Astrocyte (in vitro differentiated cells and primary cell): ENCODE data around the gene PIGR.

Source experiments
- EZH2 ChIP-seq: IDR thresholded peaks from 2 replicates; pipeline ENCODE4 v1.6.1; 2012; ENCODE audit warnings: mild to moderate bottlenecking, low read length, inconsistent platforms; ENCODE audit not compliant: insufficient read depth
- TF ChIP-seq, protein P1 (sequence below): IDR thresholded peaks from 2 replicates; pipeline ENCODE4 v1.5.1; 2011; ENCODE audit warnings: low read depth, mild to moderate bottlenecking, inconsistent platforms, low read length, moderate library complexity; ENCODE audit not compliant: insufficient read depth

DNA sequence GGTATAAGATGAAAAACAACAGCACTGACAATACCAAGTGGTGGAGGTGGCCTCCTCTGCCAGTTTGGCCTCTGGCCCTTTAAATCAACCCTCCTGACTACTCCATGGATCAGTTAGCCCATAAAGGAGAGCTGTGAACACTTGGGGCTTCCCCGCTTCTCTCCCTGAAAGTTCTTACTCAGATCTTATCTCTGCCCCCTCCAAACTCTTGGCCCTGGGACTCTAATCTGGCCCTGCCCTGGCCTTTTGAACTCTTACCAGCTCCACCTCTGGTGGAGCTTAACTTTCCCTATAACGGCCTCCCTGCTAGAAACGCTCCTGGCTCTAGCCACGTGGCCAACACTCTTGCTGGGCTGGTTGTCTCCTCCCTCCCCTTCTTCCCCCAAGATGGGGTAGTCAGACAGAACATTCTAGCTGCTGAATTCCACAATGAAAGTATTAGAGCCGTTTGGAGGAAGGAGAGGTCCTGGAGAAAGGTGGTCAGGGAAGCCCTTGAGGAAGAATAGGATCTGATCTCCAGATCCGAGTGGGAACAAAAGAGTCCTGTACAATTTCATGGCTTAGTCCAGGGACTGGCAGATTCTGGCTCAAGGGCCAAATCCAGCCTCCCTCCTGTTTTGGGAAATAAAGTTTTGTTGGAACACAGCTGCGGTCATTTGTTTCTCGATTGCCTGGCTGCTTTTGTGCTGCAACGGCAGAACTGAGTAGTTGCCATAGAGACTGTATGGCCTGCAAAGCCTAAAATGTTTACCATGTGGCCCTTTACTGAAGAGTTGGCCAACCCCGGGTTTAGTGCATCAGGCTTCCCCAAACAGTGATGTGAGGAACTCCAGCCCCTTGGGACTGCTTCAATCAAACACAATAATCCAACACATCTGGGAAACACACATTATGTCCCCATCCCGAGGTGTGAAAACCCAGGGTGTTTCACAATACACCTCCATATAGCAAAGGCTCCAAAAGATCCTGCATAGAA, 9.5 kb upstream of the PIGR start:
- no peak for TF ChIP-seq EZH2
- TF ChIP-seq, protein P1, sequence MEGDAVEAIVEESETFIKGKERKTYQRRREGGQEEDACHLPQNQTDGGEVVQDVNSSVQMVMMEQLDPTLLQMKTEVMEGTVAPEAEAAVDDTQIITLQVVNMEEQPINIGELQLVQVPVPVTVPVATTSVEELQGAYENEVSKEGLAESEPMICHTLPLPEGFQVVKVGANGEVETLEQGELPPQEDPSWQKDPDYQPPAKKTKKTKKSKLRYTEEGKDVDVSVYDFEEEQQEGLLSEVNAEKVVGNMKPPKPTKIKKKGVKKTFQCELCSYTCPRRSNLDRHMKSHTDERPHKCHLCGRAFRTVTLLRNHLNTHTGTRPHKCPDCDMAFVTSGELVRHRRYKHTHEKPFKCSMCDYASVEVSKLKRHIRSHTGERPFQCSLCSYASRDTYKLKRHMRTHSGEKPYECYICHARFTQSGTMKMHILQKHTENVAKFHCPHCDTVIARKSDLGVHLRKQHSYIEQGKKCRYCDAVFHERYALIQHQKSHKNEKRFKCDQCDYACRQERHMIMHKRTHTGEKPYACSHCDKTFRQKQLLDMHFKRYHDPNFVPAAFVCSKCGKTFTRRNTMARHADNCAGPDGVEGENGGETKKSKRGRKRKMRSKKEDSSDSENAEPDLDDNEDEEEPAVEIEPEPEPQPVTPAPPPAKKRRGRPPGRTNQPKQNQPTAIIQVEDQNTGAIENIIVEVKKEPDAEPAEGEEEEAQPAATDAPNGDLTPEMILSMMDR, result no peak
